ACHN (cell line): ENCODE data around the gene ATP1A2.

ENCODE experiments used
- DNase-seq: peaks from one replicate; pipeline ENCODE4 v3.0.0-alpha.2; 2015
- in situ Hi-C: cut with HindIII; loops from 2 replicates; pipeline ENCODE4 v1.10.0; 2017; ENCODE audit warnings: low sequenced_read_pairs, low pct_ligation_motif_present, low pct_unique_long_range_greater_than_20kb

ATP1A2 gene

GRCh38 chr1:160131803-160132565, 16.4 kb downstream of the ATP1A2 start:
- DNase-seq: no peak
- in situ Hi-C loops: no loop called here

GRCh38 chr1:160133990-160134770, 18.6 kb downstream of the ATP1A2 start:
- in situ Hi-C loops: no loop called here
- DNase-seq: no peak

- DNase-seq: no peak
- in situ Hi-C loops: no loop called here
Observed at GRCh38 chr1:160134791-160135572, 19.4 kb downstream of the ATP1A2 start.

- DNase-seq: no peak
- in situ Hi-C loops: no loop called here
Observed at GRCh38 chr1:160136121-160136925, 20.8 kb downstream of the ATP1A2 start.

- no peak for DNase-seq
- in situ Hi-C loops: no loop called here
Observed at GRCh38 chr1:160136926-160137200, 21.3 kb downstream of the ATP1A2 start.

- DNase-seq: no peak
Observed at GRCh38 chr1:160137216-160137862, 21.8 kb downstream of the ATP1A2 start.

GRCh38 chr1:160139840-160140239, 24.3 kb downstream of the ATP1A2 start:
- DNase-seq: no peak

More at GRCh38 chr1:160137216-160137862, 21.8 kb downstream of the ATP1A2 start:
- in situ Hi-C loops: no loop called here

GRCh38 chr1:160143695-160144094, 28.1 kb downstream of the ATP1A2 start:
- in situ Hi-C loops: no loop called here
- no peak for DNase-seq

More at GRCh38 chr1:160139840-160140239, 24.3 kb downstream of the ATP1A2 start:
- in situ Hi-C loops: no loop called here

- DNase-seq: no peak
- in situ Hi-C loops: no loop called here
Observed at GRCh38 chr1:160144921-160145320, 29.4 kb downstream of the ATP1A2 start.

- in situ Hi-C loops: no loop called here
- DNase-seq: no peak
Observed at GRCh38 chr1:160146107-160146506, 30.5 kb downstream of the ATP1A2 start.

- DNase-seq: no peak
Observed at GRCh38 chr1:160148121-160148520, 32.6 kb downstream of the ATP1A2 start.

GRCh38 chr1:160149233-160149632, 33.7 kb downstream of the ATP1A2 start:
- in situ Hi-C loops: no loop called here
- no peak for DNase-seq

More at GRCh38 chr1:160148121-160148520, 32.6 kb downstream of the ATP1A2 start:
- in situ Hi-C loops: no loop called here

- in situ Hi-C loops: no loop called here
- no peak for DNase-seq
Observed at GRCh38 chr1:160149716-160150115, 34.2 kb downstream of the ATP1A2 start.

GRCh38 chr1:160151303-160151702, 35.7 kb downstream of the ATP1A2 start, which contains the start of gene ATP1A4:
ATP1A4 (plus strand) TSS chr1:160151603; CDS start chr1:160152041, 438 bp downstream.
- in situ Hi-C loops: no loop called here
- no peak for DNase-seq

GRCh38 chr1:160154790-160155189, 39.2 kb downstream of the ATP1A2 start:
- no peak for DNase-seq
- in situ Hi-C loops: no loop called here

GRCh38 chr1:160156361-160156760, 40.8 kb downstream of the ATP1A2 start:
- no peak for DNase-seq
- in situ Hi-C loops: no loop called here

GRCh38 chr1:160157174-160157573, 41.6 kb downstream of the ATP1A2 start:
- in situ Hi-C loops: no loop called here
- DNase-seq: no peak

- in situ Hi-C loops: no loop called here
- no peak for DNase-seq
Observed at GRCh38 chr1:160158031-160158430, 42.5 kb downstream of the ATP1A2 start.
